Choroid plexus epithelial cell (primary cell): ENCODE results near the gene SGMS2.

Experiments
- DNase-seq: peaks from one replicate; pipeline ENCODE4 v3.0.0-alpha.2; 2010; ENCODE audit warnings: low read depth
- H3K4me3 ChIP-seq: 2 replicates; pipeline ENCODE4 v1.5.1; 2011; ENCODE audit warnings: low read depth, mild to moderate bottlenecking, control low read depth, low read length, moderate library complexity
- CTCF ChIP-seq: conservative IDR thresholded peaks from 2 replicates; pipeline ENCODE4 v1.5.1; 2011; ENCODE audit warnings: low read depth, mild to moderate bottlenecking, control low read depth, inconsistent platforms, low read length, moderate library complexity

SGMS2 gene

GRCh38 chr4:107837776-107838618 lies 13.3 kb downstream of the SGMS2 start:
- TF ChIP-seq CTCF = no peak
- no peak overlapping the region for H3K4me3 ChIP-seq
- DNase-seq = peak; percentile 49

- no peak overlapping the region for H3K4me3 ChIP-seq
- DNase-seq = peak; percentile 44
- TF ChIP-seq CTCF = no peak
Measured at GRCh38 chr4:107838861-107839565, 14.3 kb downstream of the SGMS2 start.

GRCh38 chr4:107843391-107843790 lies 18.7 kb downstream of the SGMS2 start:
- no peak for DNase-seq
- no peak overlapping the region for H3K4me3 ChIP-seq
- TF ChIP-seq CTCF = no peak

- TF ChIP-seq CTCF = no peak
- no peak for DNase-seq
- no peak overlapping the region for H3K4me3 ChIP-seq
Measured at GRCh38 chr4:107845681-107846080, 20.9 kb downstream of the SGMS2 start.

- no peak for DNase-seq
- no peak for TF ChIP-seq CTCF
Measured at GRCh38 chr4:107850438-107850837, 25.7 kb downstream of the SGMS2 start.

GRCh38 chr4:107853444-107854355 lies 29.0 kb downstream of the SGMS2 start:
- no peak for TF ChIP-seq CTCF
- DNase-seq = peak; percentile 88

More at GRCh38 chr4:107850438-107850837, 25.7 kb downstream of the SGMS2 start:
- no peak overlapping the region for H3K4me3 ChIP-seq

More at GRCh38 chr4:107853444-107854355, 29.0 kb downstream of the SGMS2 start:
- H3K4me3 ChIP-seq = no peak overlapping the region
